WTC11 (cell line): ENCODE data around the gene ALG11. TPM values are rescaled to one million over a fixed set of nuclear protein-coding genes. Genes with fewer than 3 reads are reported as not detected.

ENCODE experiments used
- ATAC-seq: fragments of 200-7000 bp; cut with Tn5 transposase; 2 replicates; pipeline ENCODE4 v1.10.0; 2021; ENCODE audit warnings: mild to moderate bottlenecking, moderate library complexity
- CTCF ChIA-PET: fragments of 300-600 bp; sonication (Branson Sonifier 250); formaldehyde crosslinking; loops from one replicate; lab custom pipeline; 2021; ENCODE audit warnings: antibody characterized with exemption; lab: Charles Lee
- POLR2A ChIA-PET: fragments of 350-600 bp; sonication (Branson Sonifier 250); formaldehyde crosslinking; loops from one replicate; lab custom pipeline; 2021; ENCODE audit warnings: antibody characterized with exemption; lab: Charles Lee
- DNase-seq: peaks from one replicate; pipeline ENCODE4 v3.0.0; 2021; ENCODE audit warnings: low spot score
- H3K27ac Mint-ChIP-seq: 2 replicates; pipeline ENCODE4 v1.8.0; 2021; ENCODE audit warnings: mixed read lengths
- H3K27me3 Mint-ChIP-seq: 2 replicates; pipeline ENCODE4 v1.8.0; 2021; ENCODE audit warnings: low read depth, mild to moderate bottlenecking, moderate library complexity, mixed read lengths
- H3K36me3 Mint-ChIP-seq: 2 replicates; pipeline ENCODE4 v1.8.0; 2021; ENCODE audit warnings: mixed read lengths
- H3K4me1 Mint-ChIP-seq: 2 replicates; pipeline ENCODE4 v1.8.0; 2022; ENCODE audit warnings: mixed read lengths
- H3K4me3 Mint-ChIP-seq: 2 replicates; pipeline ENCODE4 v1.8.0; 2021; ENCODE audit warnings: mild to moderate bottlenecking, moderate library complexity, mixed read lengths
- H3K9me3 Mint-ChIP-seq: 2 replicates; pipeline ENCODE4 v1.8.0; 2021; ENCODE audit warnings: mixed read lengths
- AFF4 ChIP-seq: sonication (generic); formaldehyde crosslinking; IDR thresholded peaks from 2 replicates; pipeline ENCODE4 v1.8.1; 2023; ENCODE audit warnings: mild to moderate bottlenecking, missing genetic modification reagents, borderline replicate concordance
- ELF4 ChIP-seq: sonication (generic); formaldehyde crosslinking; IDR thresholded peaks from 2 replicates; pipeline ENCODE4 v1.8.1; 2022; ENCODE audit warnings: low read depth, mild to moderate bottlenecking, moderate library complexity, missing genetic modification reagents
- EMX1 ChIP-seq: fragments of 250-450 bp; sonication (Bioruptor Pico); IDR thresholded peaks from 2 replicates; pipeline ENCODE4 v1.8.0; 2021; ENCODE audit warnings: mild to moderate bottlenecking
- FOXP1 ChIP-seq: sonication (generic); formaldehyde crosslinking; IDR thresholded peaks from 2 replicates; pipeline ENCODE4 v1.8.0; 2022; ENCODE audit warnings: missing genetic modification reagents, mild to moderate bottlenecking, moderate library complexity, borderline replicate concordance
- FOXP4 ChIP-seq: sonication (generic); formaldehyde crosslinking; IDR thresholded peaks from 2 replicates; pipeline ENCODE4 v1.8.0; 2022; ENCODE audit warnings: mild to moderate bottlenecking, missing genetic modification reagents
- GABPB1 ChIP-seq: sonication (generic); formaldehyde crosslinking; IDR thresholded peaks from 2 replicates; pipeline ENCODE4 v1.8.1; 2023; ENCODE audit warnings: mild to moderate bottlenecking, missing genetic modification reagents
- NFYB ChIP-seq: sonication (generic); formaldehyde crosslinking; conservative IDR thresholded peaks from 2 replicates; pipeline ENCODE4 v1.8.0; 2022; ENCODE audit warnings: low read depth, missing genetic modification reagents
- NR3C1 ChIP-seq: sonication (generic); formaldehyde crosslinking; conservative IDR thresholded peaks from 2 replicates; pipeline ENCODE4 v1.8.1; 2023; ENCODE audit warnings: low read depth, mild to moderate bottlenecking, missing genetic modification reagents
- OVOL2 ChIP-seq: fragments of 250-450 bp; sonication (Bioruptor Pico); IDR thresholded peaks from 2 replicates; pipeline ENCODE4 v1.9.0; 2021; ENCODE audit warnings: mild to moderate bottlenecking, borderline replicate concordance
- PRRX2 ChIP-seq: fragments of 250-450 bp; sonication (Bioruptor Pico); IDR thresholded peaks from 2 replicates; pipeline ENCODE4 v1.8.0; 2021; ENCODE audit warnings: mild to moderate bottlenecking
- RELA ChIP-seq: sonication (generic); formaldehyde crosslinking; IDR thresholded peaks from 2 replicates; pipeline ENCODE4 v1.8.1; 2022; ENCODE audit warnings: missing genetic modification reagents, mild to moderate bottlenecking, borderline replicate concordance
- TEAD4 ChIP-seq: sonication (generic); formaldehyde crosslinking; IDR thresholded peaks from 2 replicates; pipeline ENCODE4 v1.8.0; 2022; ENCODE audit warnings: mild to moderate bottlenecking, missing genetic modification reagents
- ZNF396 ChIP-seq: fragments of 250-450 bp; sonication (Bioruptor Pico); IDR thresholded peaks from 2 replicates; pipeline ENCODE4 v1.8.0; 2021; ENCODE audit warnings: mild to moderate bottlenecking, moderate library complexity, borderline replicate concordance
- ZNF423 ChIP-seq: fragments of 250-450 bp; sonication (Bioruptor Pico); IDR thresholded peaks from 2 replicates; pipeline ENCODE4 v2.1.2; 2022; ENCODE audit warnings: mild to moderate bottlenecking, moderate library complexity
- total RNA-seq: library from RNA; stranded (reverse); gene quantifications from 3 replicates; pipeline ENCODE4 v1.2.3, GENCODE V29; 2021
- TF ChIP-seq, protein P1 (sequence below): sonication (generic); formaldehyde crosslinking; IDR thresholded peaks from 2 replicates; pipeline ENCODE4 v1.8.0; 2022; ENCODE audit warnings: mild to moderate bottlenecking, missing genetic modification reagents
- TF ChIP-seq, protein P2 (sequence below): sonication (generic); formaldehyde crosslinking; IDR thresholded peaks from 2 replicates; pipeline ENCODE4 v1.8.1; 2023; ENCODE audit warnings: mild to moderate bottlenecking, missing genetic modification reagents
- TF ChIP-seq, protein P3 (sequence below): fragments of 250-450 bp; sonication (Bioruptor Pico); IDR thresholded peaks from 2 replicates; pipeline ENCODE4 v2.1.2; 2022; ENCODE audit warnings: mild to moderate bottlenecking, moderate library complexity

The ALG11 gene
- total RNA-seq, 1 experiment from 2014 or later, result 40.6 TPM

DNA sequence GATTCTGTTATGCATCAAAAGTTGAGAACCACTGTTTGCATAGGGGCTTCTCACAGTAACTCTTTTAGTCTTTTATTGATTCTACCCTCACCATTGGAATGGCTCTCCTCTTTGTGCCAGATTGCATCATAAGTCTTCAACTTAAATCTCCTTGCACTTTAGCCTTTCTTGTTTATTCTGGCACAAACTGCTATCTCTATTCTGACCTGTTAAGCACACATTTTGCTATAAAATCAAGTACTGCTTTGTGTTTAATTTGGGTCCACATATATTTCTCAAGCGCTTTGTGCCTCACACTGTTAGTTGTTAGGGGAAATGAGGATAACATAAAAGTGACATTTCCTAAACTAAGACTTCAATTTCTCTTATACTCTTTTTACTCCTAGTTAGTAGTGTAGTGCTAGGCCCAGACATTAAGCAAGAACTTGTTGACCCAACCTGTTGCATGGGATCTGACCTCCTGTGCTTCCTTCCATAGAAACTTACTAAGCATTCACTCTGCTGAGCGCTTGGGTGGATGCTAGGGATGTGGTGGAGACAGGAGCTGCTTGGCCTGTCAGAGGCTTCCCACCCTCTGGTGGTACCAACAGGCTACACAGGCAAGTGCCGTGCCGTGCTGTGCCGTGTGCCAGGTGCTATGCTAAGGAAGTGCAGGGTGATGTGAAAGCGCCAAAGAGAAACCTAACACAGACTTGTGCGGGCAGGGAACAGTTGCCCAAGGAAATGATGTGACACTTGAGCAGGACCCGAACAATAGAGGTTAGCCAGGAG is 13.5 kb downstream of the ALG11 start:
- TF ChIP-seq GABPB1 (CRISPR knock-in tag), result peak; percentile 98
- TF ChIP-seq, protein P1, sequence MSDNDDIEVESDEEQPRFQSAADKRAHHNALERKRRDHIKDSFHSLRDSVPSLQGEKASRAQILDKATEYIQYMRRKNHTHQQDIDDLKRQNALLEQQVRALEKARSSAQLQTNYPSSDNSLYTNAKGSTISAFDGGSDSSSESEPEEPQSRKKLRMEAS (CRISPR knock-in tag), result 0 out of 2 replicates have a peak, but pooled peaks have one; percentile 19
- TF ChIP-seq, protein P2, sequence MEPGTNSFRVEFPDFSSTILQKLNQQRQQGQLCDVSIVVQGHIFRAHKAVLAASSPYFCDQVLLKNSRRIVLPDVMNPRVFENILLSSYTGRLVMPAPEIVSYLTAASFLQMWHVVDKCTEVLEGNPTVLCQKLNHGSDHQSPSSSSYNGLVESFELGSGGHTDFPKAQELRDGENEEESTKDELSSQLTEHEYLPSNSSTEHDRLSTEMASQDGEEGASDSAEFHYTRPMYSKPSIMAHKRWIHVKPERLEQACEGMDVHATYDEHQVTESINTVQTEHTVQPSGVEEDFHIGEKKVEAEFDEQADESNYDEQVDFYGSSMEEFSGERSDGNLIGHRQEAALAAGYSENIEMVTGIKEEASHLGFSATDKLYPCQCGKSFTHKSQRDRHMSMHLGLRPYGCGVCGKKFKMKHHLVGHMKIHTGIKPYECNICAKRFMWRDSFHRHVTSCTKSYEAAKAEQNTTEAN (CRISPR knock-in tag), result no peak
- Mint-ChIP-seq H3K27ac (peak overlapping the region; percentile 27; the same call in 1 of the 2 replicates), H3K4me3 (no peak overlapping the region), H3K27me3 (no peaks in the 10 kb centered on the region; the same call in 1 of the 2 replicates), H3K9me3 (peaks cover 42% of the 10 kb centered on the region), H3K4me1 (peaks cover 9% of the 10 kb centered on the region), H3K36me3 (peaks cover 81% of the 10 kb centered on the region)
- CTCF ChIA-PET, result interaction anchor here (0.5 to 2.6 kb wide), 6 partner anchors 8 to 102 kb away, joined by 3 to 19 read pairs (median 6); partner anchors contain the start of genes ALG11 and NEK5
- ATAC-seq (peak; percentile 87), DNase-seq (no peak)
- POLR2A ChIA-PET, result interaction anchor here (0.5 kb wide), 1 partner anchor 1215 kb away, joined by 3 read pairs; no protein-coding TSS in a partner anchor

DNA sequence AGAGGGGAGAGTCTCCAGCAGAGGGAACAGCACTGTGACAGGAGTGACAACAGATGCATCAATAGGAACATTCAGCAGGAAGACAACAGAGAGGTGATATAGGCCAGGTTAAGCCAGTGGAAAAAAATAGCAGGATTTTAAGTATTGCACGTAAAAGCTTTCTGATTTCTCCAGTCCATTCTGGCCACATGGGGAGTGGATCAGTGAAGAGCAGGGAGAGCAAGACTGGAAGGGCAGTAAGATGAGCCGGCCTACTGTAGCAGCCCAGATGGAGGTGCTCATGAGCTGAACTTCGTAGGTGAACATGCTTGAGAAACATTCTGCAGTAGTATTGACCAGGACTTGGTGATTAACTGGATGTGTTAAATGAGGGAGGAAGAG is 14.0 kb downstream of the ALG11 start:
- H3K27ac Mint-ChIP-seq, result peak overlapping the region; percentile 27; the same call in 1 of the 2 replicates

More for the DNA sequence above, 14.0 kb downstream of the ALG11 start:
- peak; percentile 86 for ATAC-seq
- H3K9me3 Mint-ChIP-seq, result peaks cover 42% of the 10 kb centered on the region
- no peak for DNase-seq
- H3K36me3 Mint-ChIP-seq, result peaks cover 80% of the 10 kb centered on the region
- H3K27me3 Mint-ChIP-seq, result no peaks in the 10 kb centered on the region; the same call in 1 of the 2 replicates
- no peak overlapping the region for H3K4me3 Mint-ChIP-seq
- CTCF ChIA-PET, result interaction anchor here (0.5 to 2.6 kb wide), 7 partner anchors 8 to 130 kb away, joined by 3 to 19 read pairs (median 6); partner anchors contain the start of genes ALG11 and NEK5
- POLR2A ChIA-PET, result interaction anchor here (0.5 kb wide), 1 partner anchor 1216 kb away, joined by 3 read pairs; no protein-coding TSS in a partner anchor
- no peak for TF ChIP-seq ELF4 (CRISPR knock-in tag)
- TF ChIP-seq NR3C1 (CRISPR knock-in tag), result no peak
- no peak for TF ChIP-seq ZNF396 (CRISPR knock-in tag)
- no peak for TF ChIP-seq RELA
- TF ChIP-seq ZNF423 (CRISPR knock-in tag), result no peak
- TF ChIP-seq, protein P3, sequence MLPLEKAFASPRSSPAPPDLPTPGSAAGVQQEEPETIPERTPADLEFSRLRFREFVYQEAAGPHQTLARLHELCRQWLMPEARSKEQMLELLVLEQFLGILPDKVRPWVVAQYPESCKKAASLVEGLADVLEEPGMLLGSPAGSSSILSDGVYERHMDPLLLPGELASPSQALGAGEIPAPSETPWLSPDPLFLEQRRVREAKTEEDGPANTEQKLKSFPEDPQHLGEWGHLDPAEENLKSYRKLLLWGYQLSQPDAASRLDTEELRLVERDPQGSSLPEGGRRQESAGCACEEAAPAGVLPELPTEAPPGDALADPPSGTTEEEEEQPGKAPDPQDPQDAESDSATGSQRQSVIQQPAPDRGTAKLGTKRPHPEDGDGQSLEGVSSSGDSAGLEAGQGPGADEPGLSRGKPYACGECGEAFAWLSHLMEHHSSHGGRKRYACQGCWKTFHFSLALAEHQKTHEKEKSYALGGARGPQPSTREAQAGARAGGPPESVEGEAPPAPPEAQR (CRISPR knock-in tag), result no peak
- no peak for TF ChIP-seq TEAD4
- no peak for TF ChIP-seq PRRX2 (CRISPR knock-in tag)
- TF ChIP-seq OVOL2 (CRISPR knock-in tag), result no peak
- no peak for TF ChIP-seq EMX1 (CRISPR knock-in tag)
- no peak for TF ChIP-seq FOXP1 (CRISPR knock-in tag)
- TF ChIP-seq GABPB1 (CRISPR knock-in tag), result no peak
- TF ChIP-seq FOXP4, result no peak
- no peak for TF ChIP-seq NFYB (CRISPR knock-in tag)
- TF ChIP-seq AFF4 (CRISPR knock-in tag), result no peak
- H3K4me1 Mint-ChIP-seq, result peaks cover 9% of the 10 kb centered on the region
